ENCODE measurements around the gene CDH13. TPM values are rescaled to one million over a fixed set of nuclear protein-coding genes. Genes with fewer than 3 reads are reported as not detected.

CDH13 gene
- total and polyA plus RNA-seq, 12 donors, result 0.86 to 30.6 (median 2.4) TPM

GRCh38 chr16:82699711-82700495 lies 73.1 kb downstream of the CDH13 start:
- DNase-seq, result peak in 1 of 7 donors; percentile 20
- WGBS, 4 donors, result 58 to 68% (median 61%) methylated on average over 9 of the region's 9 CpGs
- H3K36me3 ChIP-seq (replicated peaks in 1 of 2), result no peaks in the 10 kb centered on the region
- H3K4me3 ChIP-seq, result no peak overlapping the region
- H3K27me3 ChIP-seq, result no peaks in the 10 kb centered on the region
- intact Hi-C loops (cut with DNase I), result no loop called here
- no peaks in the 10 kb centered on the region for H3K4me1 ChIP-seq (replicated peaks in 1 of 2)
- TF ChIP-seq POLR2A (IDR thresholded peaks at IDR 0.05) (no peak), CTCF (IDR thresholded peaks at IDR 0.05) (no peak)
- H3K9me3 ChIP-seq (replicated peaks in 1 of 3), result no peaks in the 10 kb centered on the region
- peak overlapping the region in 1 of 5 donors; percentile 34 for H3K27ac ChIP-seq

DNA sequence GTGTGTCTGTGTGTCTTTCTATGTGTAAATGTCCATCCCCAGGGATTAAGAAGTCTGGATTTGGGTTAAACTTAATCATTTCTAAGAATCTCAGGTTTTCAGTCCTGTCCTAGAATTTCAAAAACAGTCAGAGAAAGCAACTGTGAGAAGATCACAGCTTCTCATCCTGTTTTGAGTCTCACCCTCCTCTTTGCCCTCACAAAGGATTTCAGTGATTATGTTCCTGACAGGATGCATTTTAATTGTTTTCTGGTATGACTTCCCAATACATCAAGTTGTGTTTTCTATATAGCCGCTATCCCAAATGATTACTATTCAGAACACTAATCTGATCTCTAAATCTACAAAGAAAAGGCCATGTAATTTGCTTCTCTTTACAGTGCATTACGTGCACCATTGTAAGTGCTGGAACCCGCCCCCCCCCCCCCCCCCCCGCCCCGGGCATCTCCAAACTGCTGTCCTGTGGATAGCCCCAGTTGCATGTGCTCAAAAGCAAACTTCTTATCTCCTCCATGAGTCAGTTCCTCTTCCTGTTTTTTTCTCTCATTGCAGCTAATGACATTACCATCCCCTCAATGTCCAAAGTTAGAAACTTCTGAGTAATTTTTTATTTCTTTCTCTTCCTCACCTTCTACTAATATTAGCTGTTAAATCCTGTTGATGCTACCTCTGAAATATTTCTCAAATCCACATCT lies 73.9 kb downstream of the CDH13 start:
- Histone ChIP-seq H3K27me3 (no peaks in the 10 kb centered on the region), H3K27ac (no peak overlapping the region), H3K9me3 (replicated peaks in 1 of 3) (no peaks in the 10 kb centered on the region), H3K36me3 (replicated peaks in 1 of 2) (no peaks in the 10 kb centered on the region), H3K4me3 (no peak overlapping the region), H3K4me1 (replicated peaks in 1 of 2) (no peaks in the 10 kb centered on the region)
- no peak for TF ChIP-seq CTCF (IDR thresholded peaks at IDR 0.05)
- TF ChIP-seq POLR2A (IDR thresholded peaks at IDR 0.05), result no peak
- 34 to 62% (median 43%) methylated on average over 4 to 5 of the region's 5 CpGs for WGBS, 4 donors
- no peak for DNase-seq
- intact Hi-C loops (cut with DNase I), result no loop called here

- Histone ChIP-seq H3K4me3 (no peak overlapping the region), H3K27me3 (no peaks in the 10 kb centered on the region), H3K9me3 (replicated peaks in 1 of 3) (no peaks in the 10 kb centered on the region), H3K27ac (no peak overlapping the region), H3K36me3 (replicated peaks in 1 of 2) (no peaks in the 10 kb centered on the region), H3K4me1 (replicated peaks in 1 of 2) (no peaks in the 10 kb centered on the region)
- intact Hi-C loops (cut with DNase I), result no loop called here
- no peak for TF ChIP-seq POLR2A (IDR thresholded peaks at IDR 0.05)
- no peak for TF ChIP-seq CTCF (IDR thresholded peaks at IDR 0.05)
- DNase-seq, result no peak
- 60 to 68% (median 61%) methylated on average over 4 of the region's 4 CpGs for WGBS, 4 donors
Measured at GRCh38 chr16:82701442-82701955, 74.7 kb downstream of the CDH13 start.

DNA sequence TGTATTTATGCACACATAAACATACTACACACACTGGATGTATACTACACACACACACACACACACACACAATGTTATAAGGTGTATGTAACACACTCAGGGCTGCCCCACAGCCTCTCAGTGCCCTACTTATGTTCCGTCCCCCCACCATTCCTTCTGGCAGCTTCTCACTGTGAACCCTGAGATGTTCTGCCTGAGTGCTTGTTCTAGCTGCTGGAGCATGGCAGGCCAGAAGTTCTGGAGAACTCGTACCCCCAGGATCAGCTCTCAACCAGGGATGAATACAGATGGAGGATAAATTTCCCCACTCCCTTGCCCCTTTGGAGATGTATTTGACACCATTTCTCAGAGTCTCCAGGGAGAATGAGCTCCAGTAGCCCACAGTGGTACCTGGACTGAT lies 76.4 kb downstream of the CDH13 start:
- WGBS, 4 donors, result 67 to 72% (median 69%) methylated on average over 2 of the region's 2 CpGs
- H3K27ac ChIP-seq, result no peak overlapping the region

More for the DNA sequence above, 76.4 kb downstream of the CDH13 start:
- Histone ChIP-seq H3K27me3 (no peaks in the 10 kb centered on the region), H3K9me3 (replicated peaks in 1 of 3) (no peaks in the 10 kb centered on the region), H3K36me3 (replicated peaks in 1 of 2) (no peaks in the 10 kb centered on the region), H3K4me3 (no peak overlapping the region), H3K4me1 (replicated peaks in 1 of 2) (no peaks in the 10 kb centered on the region)
- DNase-seq, result no peak
- no peak for TF ChIP-seq CTCF (IDR thresholded peaks at IDR 0.05)
- no peak for TF ChIP-seq POLR2A (IDR thresholded peaks at IDR 0.05)
- intact Hi-C loops (cut with DNase I), result no loop called here

All from adrenal gland (tissue), 12 donors.